H9 (cell line): Measurements from ENCODE around the gene LTF. TPM values are rescaled to one million over a fixed set of nuclear protein-coding genes. Genes with fewer than 3 reads are reported as not detected.

Experiments
- DNase-seq: peaks from one replicate; pipeline ENCODE4 v3.0.0-alpha.2; 2017
- H2AFZ ChIP-seq: one replicate; pipeline ENCODE4 v1.6.1; 2013; ENCODE audit warnings: mild to moderate bottlenecking, low read length, control low read depth, moderate library complexity
- H2AK5ac ChIP-seq: 2 replicates; pipeline ENCODE4 v1.6.1; 2013; ENCODE audit warnings: low read length, control low read depth, mixed read lengths; ENCODE audit not compliant: insufficient read length
- H2BK120ac ChIP-seq: one replicate; pipeline ENCODE4 v1.6.1; 2013; ENCODE audit warnings: low read depth, mild to moderate bottlenecking, low read length, control low read depth, inconsistent platforms; ENCODE audit not compliant: poor library complexity, severe bottlenecking
- H2BK12ac ChIP-seq: 2 replicates; pipeline ENCODE4 v1.6.1; 2013; ENCODE audit warnings: low read length, control low read depth, mixed read lengths, low read depth; ENCODE audit not compliant: insufficient read length
- H2BK15ac ChIP-seq: 2 replicates; pipeline ENCODE4 v1.6.1; 2013; ENCODE audit warnings: low read depth, low read length, control low read depth
- H2BK20ac ChIP-seq: one replicate; pipeline ENCODE4 v1.6.1; 2013; ENCODE audit warnings: low read depth, mild to moderate bottlenecking, low read length, control low read depth, inconsistent platforms; ENCODE audit not compliant: poor library complexity, severe bottlenecking
- H2BK5ac ChIP-seq: 2 replicates; pipeline ENCODE4 v1.6.1; 2013; ENCODE audit warnings: low read length, control low read depth, mixed read lengths; ENCODE audit not compliant: insufficient read length
- H3K14ac ChIP-seq: 2 replicates; pipeline ENCODE4 v1.6.1; 2013; ENCODE audit warnings: low read length, control low read depth; ENCODE audit not compliant: insufficient read depth
- H3K18ac ChIP-seq: 2 replicates; pipeline ENCODE4 v1.6.1; 2013; ENCODE audit warnings: low read depth, mild to moderate bottlenecking, mixed read lengths, low read length, control low read depth; ENCODE audit not compliant: insufficient read length
- H3K23ac ChIP-seq: 2 replicates; pipeline ENCODE4 v1.6.1; 2013; ENCODE audit warnings: low read length, control low read depth, mixed read lengths, low read depth; ENCODE audit not compliant: insufficient read length
- H3K23me2 ChIP-seq: 2 replicates; pipeline ENCODE4 v1.6.1; 2013; ENCODE audit warnings: low read depth, mild to moderate bottlenecking, mixed read lengths, low read length, control low read depth; ENCODE audit not compliant: insufficient read length, poor library complexity, severe bottlenecking
- H3K27ac ChIP-seq: 2 replicates; pipeline ENCODE4 v1.5.1; 2013; ENCODE audit warnings: low read length, control low read depth, mixed read lengths, low read depth; ENCODE audit not compliant: insufficient read length
- H3K27me3 ChIP-seq: 2 replicates; pipeline ENCODE4 v1.6.1; 2013; ENCODE audit warnings: low read length, control low read depth, inconsistent platforms; ENCODE audit not compliant: insufficient read depth
- H3K4ac ChIP-seq: 2 replicates; pipeline ENCODE4 v1.6.1; 2013; ENCODE audit warnings: low read depth, mild to moderate bottlenecking, control low read depth, inconsistent platforms, low read length, moderate library complexity
- H3K4me1 ChIP-seq: 2 replicates; pipeline ENCODE4 v1.6.1; 2013; ENCODE audit warnings: low read length, control low read depth, inconsistent platforms; ENCODE audit not compliant: insufficient read depth
- H3K4me2 ChIP-seq: 2 replicates; pipeline ENCODE4 v1.6.1; 2013; ENCODE audit warnings: low read length, control low read depth, mixed read lengths; ENCODE audit not compliant: insufficient read length, insufficient read depth
- H3K56ac ChIP-seq: 2 replicates; pipeline ENCODE4 v1.6.1; 2013; ENCODE audit warnings: low read depth, mild to moderate bottlenecking, mixed read lengths, low read length, control low read depth; ENCODE audit not compliant: insufficient read length
- H3K79me1 ChIP-seq: 2 replicates; pipeline ENCODE4 v1.6.1; 2013; ENCODE audit warnings: low read depth, mild to moderate bottlenecking, moderate library complexity, low read length, control low read depth, inconsistent platforms; ENCODE audit not compliant: insufficient read depth, poor library complexity, severe bottlenecking
- H3K79me2 ChIP-seq: 2 replicates; pipeline ENCODE4 v1.6.1; 2013; ENCODE audit warnings: low read length, control low read depth, inconsistent platforms; ENCODE audit not compliant: insufficient read depth
- H3K9ac ChIP-seq: 2 replicates; pipeline ENCODE4 v1.6.1; 2013; ENCODE audit warnings: low read length, control low read depth, mixed read lengths; ENCODE audit not compliant: insufficient read length; ENCODE audit errors: extremely low read depth
- H3K9me3 ChIP-seq: one replicate; pipeline ENCODE4 v1.6.1; 2013; ENCODE audit warnings: low read depth, low read length, inconsistent platforms; ENCODE audit not compliant: control insufficient read depth
- H3T11ph ChIP-seq: one replicate; pipeline ENCODE4 v1.6.1; 2013; ENCODE audit warnings: mild to moderate bottlenecking, low read length, control low read depth, inconsistent platforms
- H4K20me1 ChIP-seq: one replicate; pipeline ENCODE4 v1.6.1; 2013; ENCODE audit not compliant: control insufficient read depth, insufficient read length, insufficient read depth
- H4K5ac ChIP-seq: 2 replicates; pipeline ENCODE4 v1.6.1; 2013; ENCODE audit warnings: low read depth, mild to moderate bottlenecking, mixed read lengths, low read length, control low read depth; ENCODE audit not compliant: insufficient read length
- H4K8ac ChIP-seq: replicated peaks from 2 replicates; pipeline ENCODE4 v1.6.1; 2013; ENCODE audit warnings: low read length, control low read depth, mixed read lengths, low read depth; ENCODE audit not compliant: insufficient read length
- H4K91ac ChIP-seq: 2 replicates; pipeline ENCODE4 v1.6.1; 2013; ENCODE audit warnings: low read depth, mild to moderate bottlenecking, moderate library complexity, mixed read lengths, low read length, control low read depth; ENCODE audit not compliant: insufficient read length
- H3K27ac Mint-ChIP-seq, 3 experiments: 2 replicates in 2 of 3; 3 replicates in 1 of 3; pipeline ENCODE4 v1.8.0; 2020 to 2021; ENCODE audit warnings: mixed read lengths in 3 of 3, mild to moderate bottlenecking in 1 of 3, moderate library complexity in 1 of 3
- H3K27me3 Mint-ChIP-seq: 2 replicates; pipeline ENCODE4 v1.8.0; 2021; ENCODE audit warnings: low read depth, mild to moderate bottlenecking, moderate library complexity, mixed read lengths
- H3K36me3 Mint-ChIP-seq, 3 experiments: 2 replicates in 2 of 3; 3 replicates in 1 of 3; pipeline ENCODE4 v1.8.0; 2020 to 2021; ENCODE audit warnings: low read depth in 3 of 3, mixed read lengths in 3 of 3; ENCODE audit not compliant: insufficient read depth in 1 of 3
- H3K4me1 Mint-ChIP-seq, 2 experiments: 2 replicates each; pipeline ENCODE4 v1.8.0; 2020; ENCODE audit warnings: mixed read lengths in 2 of 2
- H3K4me3 Mint-ChIP-seq, 2 experiments: 2 replicates in 1 of 2; 3 replicates in 1 of 2; pipeline ENCODE4 v1.8.0; 2020 to 2021; ENCODE audit warnings: mild to moderate bottlenecking in 2 of 2, mixed read lengths in 2 of 2, moderate library complexity in 1 of 2
- H3K9me3 Mint-ChIP-seq, 2 experiments: 2 replicates in 1 of 2; 3 replicates in 1 of 2; pipeline ENCODE4 v1.8.0; 2020; ENCODE audit warnings: mild to moderate bottlenecking in 2 of 2, mixed read lengths in 2 of 2, moderate library complexity in 1 of 2
- WGBS: extraction: QIAGEN DNeasy Blood & Tissue Kit; methylation state at CpG from one replicate; pipeline ENCODE4 v1.1.7; 2013; ENCODE audit warnings: missing lambda C conversion rate, low lambda C conversion rate, mixed read lengths; ENCODE audit not compliant: insufficient read length; ENCODE audit errors: extremely low coverage; 5-methylcytosine and 5-hydroxymethylcytosine counted together
- total RNA-seq: library from RNA; stranded (reverse); gene quantifications from 2 replicates; pipeline ENCODE4 v1.2.1, GENCODE V29; 2021
- TF ChIP-seq, protein P1 (sequence below): fragments of 200-600 bp; sonication (generic); conservative IDR thresholded peaks from 3 replicates; pipeline ENCODE4 v1.8.0; 2021; ENCODE audit warnings: antibody characterized with exemption, mild to moderate bottlenecking

LTF gene
- total RNA-seq, 1 experiment from 2014 or later = not detected

DNA sequence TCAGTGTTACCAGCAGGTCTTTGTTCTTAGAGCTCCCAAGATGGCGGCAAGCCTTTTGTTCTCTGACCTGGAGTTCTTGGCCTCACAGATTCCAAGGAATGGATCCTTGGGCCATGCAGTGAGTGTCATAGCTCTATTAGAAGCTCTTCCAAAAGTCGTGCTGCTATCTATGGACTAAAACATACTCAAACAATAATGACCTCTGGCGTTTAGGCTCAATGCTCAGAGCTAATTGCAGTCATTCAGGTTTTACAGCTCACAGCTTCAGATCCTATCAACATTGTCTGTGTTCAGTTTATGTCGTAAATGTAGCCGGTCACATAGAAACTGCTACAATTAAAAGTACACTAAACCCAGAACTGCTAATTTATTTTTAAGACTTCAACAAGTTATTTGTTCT lies 35.5 kb downstream of the LTF start:
- Histone ChIP-seq H4K20me1 (no peaks in the 10 kb centered on the region), H3K79me1 (no peaks in the 10 kb centered on the region), H3K4me1 (no peaks in the 10 kb centered on the region; the same call in 1 of the 2 replicates), H4K8ac (no peak overlapping the region), H3K4me2 (no peak overlapping the region), H3K56ac (no peak overlapping the region), H3K9ac (no peak overlapping the region), H2BK5ac (no peak overlapping the region), H2BK20ac (no peak overlapping the region), H4K5ac (no peak overlapping the region), H2BK12ac (no peak overlapping the region), H3K23me2 (no peaks in the 10 kb centered on the region), H3K4ac (no peak overlapping the region), H3T11ph (no peak overlapping the region), H3K27ac (no peak overlapping the region), H3K79me2 (no peaks in the 10 kb centered on the region), H3K14ac (no peak overlapping the region), H3K23ac (no peak overlapping the region), H2BK120ac (no peak overlapping the region), H2BK15ac (no peak overlapping the region), H4K91ac (no peak overlapping the region), H3K27me3 (no peaks in the 10 kb centered on the region), H3K9me3 (no peaks in the 10 kb centered on the region), H3K18ac (no peak overlapping the region), H2AK5ac (no peak overlapping the region), H2AFZ (no peak overlapping the region)
- H3K4me1 Mint-ChIP-seq = peaks cover 13% of the 10 kb centered on the region in 2 experiments; a peak in 2 of 4 replicates
- no peak overlapping the region for H3K4me3 Mint-ChIP-seq
- peaks cover 15 to 24% of the 10 kb centered on the region in 2 experiments for H3K9me3 Mint-ChIP-seq
- peaks cover 6 to 12% (median 6%) of the 10 kb centered on the region in 3 experiments; a peak in 6 of 7 replicates for H3K36me3 Mint-ChIP-seq
- no peak overlapping the region for H3K27ac Mint-ChIP-seq
- no peak for DNase-seq
- WGBS = no CpG with 5 or more reads among the region's 5 CpGs
- no peaks in the 10 kb centered on the region; the same call in 1 of the 2 replicates for H3K27me3 Mint-ChIP-seq
- TF ChIP-seq, protein P1, sequence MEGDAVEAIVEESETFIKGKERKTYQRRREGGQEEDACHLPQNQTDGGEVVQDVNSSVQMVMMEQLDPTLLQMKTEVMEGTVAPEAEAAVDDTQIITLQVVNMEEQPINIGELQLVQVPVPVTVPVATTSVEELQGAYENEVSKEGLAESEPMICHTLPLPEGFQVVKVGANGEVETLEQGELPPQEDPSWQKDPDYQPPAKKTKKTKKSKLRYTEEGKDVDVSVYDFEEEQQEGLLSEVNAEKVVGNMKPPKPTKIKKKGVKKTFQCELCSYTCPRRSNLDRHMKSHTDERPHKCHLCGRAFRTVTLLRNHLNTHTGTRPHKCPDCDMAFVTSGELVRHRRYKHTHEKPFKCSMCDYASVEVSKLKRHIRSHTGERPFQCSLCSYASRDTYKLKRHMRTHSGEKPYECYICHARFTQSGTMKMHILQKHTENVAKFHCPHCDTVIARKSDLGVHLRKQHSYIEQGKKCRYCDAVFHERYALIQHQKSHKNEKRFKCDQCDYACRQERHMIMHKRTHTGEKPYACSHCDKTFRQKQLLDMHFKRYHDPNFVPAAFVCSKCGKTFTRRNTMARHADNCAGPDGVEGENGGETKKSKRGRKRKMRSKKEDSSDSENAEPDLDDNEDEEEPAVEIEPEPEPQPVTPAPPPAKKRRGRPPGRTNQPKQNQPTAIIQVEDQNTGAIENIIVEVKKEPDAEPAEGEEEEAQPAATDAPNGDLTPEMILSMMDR = no peak
